Measurements from ENCODE around the gene TTC38. TPM values are rescaled to one million over a fixed set of nuclear protein-coding genes. Genes with fewer than 3 reads are reported as not detected.
"Not testable (repeated sequence)": the region's sequence is repeated elsewhere in the genome, so short reads cannot be mapped to it uniquely, and the experiment has no call there.

TTC38 gene
- total and polyA plus RNA-seq, 2 donors, result 24.7 to 32.6 TPM

DNA sequence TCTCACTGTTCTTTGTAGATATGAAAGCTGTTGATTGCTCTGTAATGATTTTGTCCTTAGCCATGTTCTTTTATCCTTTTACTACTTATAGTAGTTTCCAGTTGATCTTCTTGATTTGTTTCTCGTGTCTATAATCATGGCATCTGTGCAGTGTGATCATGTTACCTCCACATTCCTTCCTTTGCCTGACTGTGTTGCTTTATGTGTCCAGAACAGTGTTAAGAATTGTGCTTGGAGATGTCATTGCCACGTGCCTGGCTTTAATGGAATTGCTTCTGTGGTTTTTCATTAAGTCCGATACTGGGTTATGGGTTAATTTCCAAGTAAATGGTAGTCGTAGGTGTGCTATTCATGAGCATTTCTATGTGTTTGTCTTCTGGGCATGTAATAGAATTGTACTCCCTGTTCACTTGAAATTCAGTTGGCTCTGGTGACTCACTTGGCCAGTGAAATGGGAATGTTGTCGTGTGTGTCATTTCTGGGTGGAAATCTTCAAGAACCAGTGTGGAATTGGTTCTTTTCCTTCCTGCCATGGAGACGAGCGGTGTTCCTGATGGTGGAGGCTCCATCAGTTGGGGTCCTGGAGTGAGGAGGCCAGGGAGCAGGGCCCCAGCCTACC, 35.6 kb downstream of the TTC38 start:
- Histone ChIP-seq H3K4me1 (ENCODE audit: insufficient read depth) (no peaks in the 10 kb centered on the region), H3K27ac (ENCODE audit: low read depth) (no peak overlapping the region), H3K4me3 (ENCODE audit: low read depth, low read length) (no peak overlapping the region), H3K36me3 (ENCODE audit: insufficient read depth) (no peaks in the 10 kb centered on the region)
- WGBS, result 90% methylated on average over 7 of the region's 7 CpGs
- DNase-seq (ENCODE audit: extremely low spot score), result no peak

GRCh38 chr22:46308283-46308988, 40.6 kb downstream of the TTC38 start:
- no peak for DNase-seq (ENCODE audit: extremely low spot score)

GRCh38 chr22:46309526-46310085, 41.8 kb downstream of the TTC38 start:
- H3K36me3 ChIP-seq (ENCODE audit: insufficient read depth), result no peaks in the 10 kb centered on the region
- no peak overlapping the region for H3K4me3 ChIP-seq (ENCODE audit: low read depth, low read length)
- DNase-seq (ENCODE audit: extremely low spot score), result no peak
- WGBS, result 96% methylated on average over 15 of the region's 15 CpGs
- H3K4me1 ChIP-seq (ENCODE audit: insufficient read depth), result no peaks in the 10 kb centered on the region
- no peak overlapping the region for H3K27ac ChIP-seq (ENCODE audit: low read depth)

More at GRCh38 chr22:46308283-46308988, 40.6 kb downstream of the TTC38 start:
- Histone ChIP-seq H3K4me3 (ENCODE audit: low read depth, low read length) (no peak overlapping the region), H3K4me1 (ENCODE audit: insufficient read depth) (no peaks in the 10 kb centered on the region), H3K36me3 (ENCODE audit: insufficient read depth) (no peaks in the 10 kb centered on the region), H3K27ac (ENCODE audit: low read depth) (no peak overlapping the region)
- 94% methylated on average over 23 of the region's 23 CpGs for WGBS

DNA sequence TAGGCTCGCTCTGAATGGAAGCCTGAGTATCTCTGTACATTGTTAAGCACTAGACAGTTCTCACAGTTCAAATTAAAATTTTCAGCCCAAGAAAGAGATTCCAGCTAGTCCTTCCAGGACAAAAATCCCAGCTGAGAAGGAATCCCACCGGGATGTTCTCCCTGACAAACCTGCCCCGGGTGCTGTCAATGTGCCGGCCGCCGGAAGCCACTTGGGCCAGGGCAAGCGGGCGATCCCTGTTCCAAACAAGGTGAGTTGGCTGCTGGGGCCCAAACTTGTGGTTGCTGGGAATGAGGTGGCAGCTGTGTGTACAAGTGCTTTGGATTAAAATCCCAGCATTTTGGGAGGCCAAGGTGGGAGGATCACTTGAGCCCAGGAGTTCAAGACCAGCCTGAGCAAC, 44.2 kb downstream of the TTC38 start:
- Histone ChIP-seq H3K4me3 (ENCODE audit: low read depth, low read length) (no peak overlapping the region), H3K36me3 (ENCODE audit: insufficient read depth) (no peaks in the 10 kb centered on the region), H3K27ac (ENCODE audit: low read depth) (no peak overlapping the region), H3K4me1 (ENCODE audit: insufficient read depth) (no peaks in the 10 kb centered on the region)
- WGBS, result 97% methylated on average over 8 of the region's 8 CpGs
- no peak for DNase-seq (ENCODE audit: extremely low spot score)

DNA sequence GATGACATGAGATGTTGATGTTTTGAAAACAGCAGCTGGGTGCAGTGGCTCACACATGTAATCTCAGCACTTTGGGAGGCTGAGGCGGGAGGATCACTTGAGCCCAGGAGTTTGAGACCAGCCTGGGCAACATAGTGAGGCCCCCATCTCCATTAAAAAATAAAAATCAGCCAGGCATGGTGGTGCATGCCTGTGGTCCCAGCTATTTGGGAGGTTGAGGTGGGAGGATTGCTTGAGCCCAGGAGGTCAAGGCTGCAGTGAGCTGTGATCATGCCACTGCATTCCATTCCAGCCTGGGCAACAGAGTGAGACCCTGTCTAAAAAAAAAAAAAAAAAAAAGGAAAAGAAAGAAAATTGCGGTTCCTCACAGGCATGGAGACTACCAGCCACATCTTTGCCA, 45.0 kb downstream of the TTC38 start:
- not testable (repeated sequence) for H3K4me1 ChIP-seq (ENCODE audit: insufficient read depth); H3K27ac ChIP-seq (ENCODE audit: low read depth); H3K36me3 ChIP-seq (ENCODE audit: insufficient read depth); H3K4me3 ChIP-seq (ENCODE audit: low read depth, low read length); DNase-seq (ENCODE audit: extremely low spot score)
- WGBS, result 96% methylated on average over 2 of the region's 2 CpGs

- no peak overlapping the region for H3K4me3 ChIP-seq (ENCODE audit: low read depth, low read length)
- no peaks in the 10 kb centered on the region for H3K36me3 ChIP-seq (ENCODE audit: insufficient read depth)
- DNase-seq (ENCODE audit: extremely low spot score), result no peak
- WGBS, result 95% methylated on average over 12 of the region's 12 CpGs
- H3K4me1 ChIP-seq (ENCODE audit: insufficient read depth), result no peaks in the 10 kb centered on the region
- no peak overlapping the region for H3K27ac ChIP-seq (ENCODE audit: low read depth)
Observed at GRCh38 chr22:46315976-46316375, 48.2 kb downstream of the TTC38 start.

DNA sequence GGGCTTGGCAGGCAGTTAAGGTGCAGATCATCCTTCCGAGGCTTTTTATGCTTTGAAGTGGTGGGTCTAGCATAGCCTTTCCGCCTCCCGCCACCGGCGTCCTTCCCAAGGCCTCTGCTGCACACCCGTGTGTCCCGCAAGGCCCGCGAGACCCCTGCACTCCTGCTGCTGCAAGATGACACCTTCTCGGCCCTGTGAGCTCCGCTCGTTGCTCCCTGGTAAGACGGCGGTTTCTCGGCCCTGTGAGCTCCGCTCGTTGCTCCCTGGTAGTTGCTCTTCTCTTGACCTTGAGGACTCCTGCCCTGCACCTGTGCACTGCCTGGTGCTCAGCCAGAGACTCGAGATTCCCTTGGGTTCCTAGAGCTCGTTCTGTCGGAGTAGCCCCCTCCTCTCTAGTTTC, 49.8 kb downstream of the TTC38 start:
- no peak overlapping the region for H3K4me3 ChIP-seq (ENCODE audit: low read depth, low read length)
- no peak for DNase-seq (ENCODE audit: extremely low spot score)
- H3K4me1 ChIP-seq (ENCODE audit: insufficient read depth), result no peaks in the 10 kb centered on the region
- H3K27ac ChIP-seq (ENCODE audit: low read depth), result no peak overlapping the region
- WGBS, result 94% methylated on average over 20 of the region's 20 CpGs
- H3K36me3 ChIP-seq (ENCODE audit: insufficient read depth), result no peaks in the 10 kb centered on the region

DNA sequence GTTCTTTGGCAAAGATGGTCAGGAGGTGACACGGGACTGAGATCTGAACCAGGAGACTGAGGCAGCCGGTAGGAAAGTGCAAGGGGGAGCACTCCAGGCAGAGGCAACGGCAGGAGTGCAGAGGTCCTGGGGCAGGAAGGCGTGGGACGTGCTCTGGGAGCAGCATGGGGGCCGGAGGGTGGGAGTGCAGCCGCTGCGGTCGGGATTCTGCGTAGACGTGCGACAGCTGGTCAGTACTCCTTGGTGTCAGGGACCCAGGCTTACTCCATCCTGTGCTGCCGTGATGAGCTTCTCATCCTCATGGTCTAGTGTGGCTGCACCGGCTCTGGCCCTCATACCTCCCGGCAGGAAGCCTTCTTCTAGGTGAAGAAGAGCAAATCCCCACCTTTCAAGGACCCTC, 50.8 kb downstream of the TTC38 start:
- Histone ChIP-seq H3K27ac (ENCODE audit: low read depth) (no peak overlapping the region), H3K4me3 (ENCODE audit: low read depth, low read length) (no peak overlapping the region), H3K36me3 (ENCODE audit: insufficient read depth) (no peaks in the 10 kb centered on the region), H3K4me1 (ENCODE audit: insufficient read depth) (no peaks in the 10 kb centered on the region)
- WGBS, result 91% methylated on average over 15 of the region's 15 CpGs
- DNase-seq (ENCODE audit: extremely low spot score), result no peak

- DNase-seq (ENCODE audit: extremely low spot score), result no peak
- WGBS, result 95% methylated on average over 10 of the region's 10 CpGs
Observed at GRCh38 chr22:46319319-46319718, 51.5 kb downstream of the TTC38 start.

GRCh38 chr22:46320166-46320710, 52.4 kb downstream of the TTC38 start:
- no peaks in the 10 kb centered on the region for H3K4me1 ChIP-seq (ENCODE audit: insufficient read depth)
- WGBS, result 96% methylated on average over 14 of the region's 14 CpGs
- no peak overlapping the region for H3K4me3 ChIP-seq (ENCODE audit: low read depth, low read length)
- no peaks in the 10 kb centered on the region for H3K36me3 ChIP-seq (ENCODE audit: insufficient read depth)
- no peak overlapping the region for H3K27ac ChIP-seq (ENCODE audit: low read depth)
- no peak for DNase-seq (ENCODE audit: extremely low spot score)

More at GRCh38 chr22:46319319-46319718, 51.5 kb downstream of the TTC38 start:
- Histone ChIP-seq H3K27ac (ENCODE audit: low read depth) (no peak overlapping the region), H3K36me3 (ENCODE audit: insufficient read depth) (no peaks in the 10 kb centered on the region), H3K4me3 (ENCODE audit: low read depth, low read length) (no peak overlapping the region), H3K4me1 (ENCODE audit: insufficient read depth) (no peaks in the 10 kb centered on the region)

DNA sequence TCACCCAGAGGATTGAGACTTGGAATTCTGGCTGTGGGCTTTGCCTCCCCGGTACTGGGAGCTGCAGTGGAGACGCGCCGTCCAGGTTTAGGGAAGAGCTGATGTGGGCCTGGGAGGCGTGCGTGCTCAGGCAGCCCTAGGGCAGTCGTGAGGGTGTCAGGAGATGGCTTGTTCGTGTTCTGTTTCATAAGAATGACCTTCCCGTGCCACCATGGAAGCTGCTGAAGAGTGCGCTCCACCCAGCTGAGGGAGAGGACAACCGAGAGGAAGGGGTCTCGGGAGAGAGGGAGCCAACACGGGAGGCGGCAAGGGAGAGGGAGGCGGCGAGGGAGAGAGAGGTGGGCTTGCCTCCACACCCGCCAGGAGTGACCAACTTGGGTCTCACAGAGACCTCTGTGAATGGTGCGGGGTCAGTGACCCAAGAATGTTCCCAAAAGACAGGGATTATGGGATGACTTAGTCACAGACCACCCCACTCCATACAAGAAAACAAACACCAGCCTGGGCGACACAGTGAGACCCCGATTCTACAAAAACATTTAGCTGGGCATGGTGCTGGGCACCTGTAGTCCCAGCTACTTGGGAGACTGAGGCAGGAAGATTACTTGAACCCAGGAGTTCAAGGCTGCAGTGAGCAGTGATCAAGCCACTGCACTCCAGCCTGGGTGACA, 53.0 kb downstream of the TTC38 start:
- no peak for DNase-seq (ENCODE audit: extremely low spot score)

GRCh38 chr22:46322711-46323110, 54.9 kb downstream of the TTC38 start:
- Histone ChIP-seq H3K36me3 (ENCODE audit: insufficient read depth) (no peaks in the 10 kb centered on the region), H3K4me1 (ENCODE audit: insufficient read depth) (no peaks in the 10 kb centered on the region), H3K4me3 (ENCODE audit: low read depth, low read length) (no peak overlapping the region), H3K27ac (ENCODE audit: low read depth) (no peak overlapping the region)
- no peak for DNase-seq (ENCODE audit: extremely low spot score)
- WGBS, result 97% methylated on average over 15 of the region's 15 CpGs

More for the DNA sequence above, 53.0 kb downstream of the TTC38 start:
- 95% methylated on average over 20 of the region's 20 CpGs for WGBS
- Histone ChIP-seq H3K4me3 (ENCODE audit: low read depth, low read length) (no peak overlapping the region), H3K36me3 (ENCODE audit: insufficient read depth) (no peaks in the 10 kb centered on the region), H3K27ac (ENCODE audit: low read depth) (no peak overlapping the region), H3K4me1 (ENCODE audit: insufficient read depth) (no peaks in the 10 kb centered on the region)

DNA sequence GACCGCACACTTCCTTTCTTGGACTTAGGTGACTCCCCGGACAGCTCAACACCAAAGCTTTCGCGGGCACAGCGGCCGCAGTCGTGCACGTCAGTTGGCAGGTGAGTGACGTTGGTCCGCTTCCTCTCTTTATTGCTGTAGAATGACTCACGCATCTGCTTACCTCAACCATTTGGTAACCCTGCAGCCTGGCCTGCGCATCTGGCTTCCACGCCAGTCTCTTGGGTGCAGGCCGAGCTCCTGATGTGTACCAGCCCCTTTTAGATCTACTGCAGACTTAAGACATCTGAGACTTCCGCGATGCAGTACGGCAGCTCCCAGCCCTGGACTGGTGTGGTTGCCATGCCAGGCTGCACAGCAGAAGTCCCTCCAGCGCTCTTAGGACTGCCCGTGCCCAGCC, 55.4 kb downstream of the TTC38 start:
- Histone ChIP-seq H3K27ac (ENCODE audit: low read depth) (no peak overlapping the region), H3K4me1 (ENCODE audit: insufficient read depth) (no peaks in the 10 kb centered on the region), H3K4me3 (ENCODE audit: low read depth, low read length) (no peak overlapping the region), H3K36me3 (ENCODE audit: insufficient read depth) (no peaks in the 10 kb centered on the region)
- no peak for DNase-seq (ENCODE audit: extremely low spot score)
- WGBS, result 96% methylated on average over 19 of the region's 19 CpGs
